Tibial nerve (tissue), 4 donors: ENCODE data around the gene CAPN14.

Source experiments
- EP300 ChIP-seq, 2 donors: sonication (generic); formaldehyde crosslinking; IDR thresholded peaks; one replicate each; pipeline ENCODE4 v1.6.1; 2017; ENCODE audit warnings: antibody characterized with exemption in 2 of 2, mild to moderate bottlenecking in 1 of 2
- POLR2A ChIP-seq, 2 donors: fragments of 450-650 bp; IDR thresholded peaks; one replicate each; pipeline ENCODE4 v1.6.1; 2017; ENCODE audit warnings: antibody characterized with exemption in 2 of 2, mild to moderate bottlenecking in 2 of 2, moderate library complexity in 2 of 2
- TF ChIP-seq, protein P1 (sequence below), 5 experiments: fragments of 200-600 bp in 3 of 5; fragments of 450-650 bp in 2 of 5; sonication (generic) in 3 of 5; IDR thresholded peaks; one replicate each; pipeline ENCODE4 v1.5.1; 2016 to 2019; ENCODE audit warnings: antibody characterized with exemption in 5 of 5, mild to moderate bottlenecking in 3 of 5, moderate library complexity in 2 of 5

DNA sequence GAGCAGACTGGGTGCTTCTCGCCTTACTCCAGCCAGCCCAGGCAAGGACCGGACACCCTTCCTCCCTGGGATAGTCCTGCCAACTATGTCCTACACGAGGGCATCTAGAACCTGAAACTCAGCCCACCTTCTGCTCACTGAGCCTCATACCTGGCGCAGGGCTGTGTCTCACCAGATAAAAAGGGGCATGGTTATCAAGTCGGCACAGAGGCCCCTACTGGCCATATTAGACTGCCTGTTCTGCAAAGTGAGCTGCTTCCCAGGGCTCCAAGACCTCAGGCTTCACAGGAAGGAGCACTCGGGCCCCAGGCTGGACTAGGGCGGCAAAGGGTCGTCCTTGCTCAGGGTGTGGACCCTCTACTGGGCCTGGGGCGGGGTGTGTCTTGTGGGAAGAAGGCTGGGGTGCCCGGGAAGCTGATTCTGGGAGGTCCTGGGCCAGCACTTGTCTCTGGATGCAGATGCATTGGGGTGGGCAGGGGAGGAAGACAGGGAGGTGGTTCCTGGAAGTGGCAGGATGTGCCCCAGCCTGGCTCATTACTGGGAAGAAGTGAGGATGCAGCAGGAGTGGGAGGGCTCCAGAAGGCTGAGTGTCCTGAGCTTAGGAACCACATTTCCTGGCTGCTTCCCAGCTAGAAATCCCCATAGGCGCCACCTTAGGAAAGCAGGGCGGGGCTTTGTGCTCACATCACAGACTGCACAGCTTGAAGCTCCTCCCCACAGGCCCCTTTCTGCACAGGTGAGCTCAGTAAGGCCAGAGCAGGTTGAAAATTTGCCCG lies 36.2 kb upstream of the CAPN14 start:
- TF ChIP-seq EP300 (IDR thresholded peaks at IDR 0.05) (no peak), POLR2A (IDR thresholded peaks at IDR 0.05) (no peak)
- TF ChIP-seq, protein P1, sequence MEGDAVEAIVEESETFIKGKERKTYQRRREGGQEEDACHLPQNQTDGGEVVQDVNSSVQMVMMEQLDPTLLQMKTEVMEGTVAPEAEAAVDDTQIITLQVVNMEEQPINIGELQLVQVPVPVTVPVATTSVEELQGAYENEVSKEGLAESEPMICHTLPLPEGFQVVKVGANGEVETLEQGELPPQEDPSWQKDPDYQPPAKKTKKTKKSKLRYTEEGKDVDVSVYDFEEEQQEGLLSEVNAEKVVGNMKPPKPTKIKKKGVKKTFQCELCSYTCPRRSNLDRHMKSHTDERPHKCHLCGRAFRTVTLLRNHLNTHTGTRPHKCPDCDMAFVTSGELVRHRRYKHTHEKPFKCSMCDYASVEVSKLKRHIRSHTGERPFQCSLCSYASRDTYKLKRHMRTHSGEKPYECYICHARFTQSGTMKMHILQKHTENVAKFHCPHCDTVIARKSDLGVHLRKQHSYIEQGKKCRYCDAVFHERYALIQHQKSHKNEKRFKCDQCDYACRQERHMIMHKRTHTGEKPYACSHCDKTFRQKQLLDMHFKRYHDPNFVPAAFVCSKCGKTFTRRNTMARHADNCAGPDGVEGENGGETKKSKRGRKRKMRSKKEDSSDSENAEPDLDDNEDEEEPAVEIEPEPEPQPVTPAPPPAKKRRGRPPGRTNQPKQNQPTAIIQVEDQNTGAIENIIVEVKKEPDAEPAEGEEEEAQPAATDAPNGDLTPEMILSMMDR (IDR thresholded peaks at IDR 0.05): no peak
